HS-27A (cell line): Measurements from ENCODE around the gene ZNF12.
"Not testable (repeated sequence)": the region's sequence is repeated elsewhere in the genome, so short reads cannot be mapped to it uniquely, and the experiment has no call there.

Experiments used
- DNase-seq: peaks from one replicate; pipeline ENCODE4 v3.0.0-alpha.2; 2012; ENCODE audit warnings: low read depth, missing footprints

ZNF12 gene

GRCh38 chr7:6691609-6692106, 15.1 kb downstream of the ZNF12 start:
- DNase-seq: no peak

- no peak for DNase-seq
Measured at GRCh38 chr7:6691103-6691502, 15.6 kb downstream of the ZNF12 start.

DNA sequence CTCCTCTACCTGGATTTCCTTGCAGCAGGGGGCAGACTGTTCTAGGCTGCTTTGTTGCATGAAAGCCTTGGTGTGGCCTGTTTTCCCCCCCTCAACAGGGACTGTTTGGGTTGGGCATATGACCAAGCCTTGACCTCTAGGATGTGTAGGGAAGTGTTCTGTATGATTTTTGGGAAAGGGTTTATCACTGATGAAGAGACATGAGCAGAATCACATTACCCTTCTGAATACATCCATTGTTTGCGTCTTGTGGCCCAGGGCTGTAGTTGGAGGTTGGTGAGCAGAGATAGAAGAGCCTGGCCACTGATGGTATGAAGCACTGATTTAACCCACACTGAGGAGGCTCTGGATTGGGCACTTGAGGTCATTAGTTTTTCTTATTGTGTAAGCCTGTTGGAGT, 26.6 kb downstream of the ZNF12 start:
- no peak for DNase-seq

DNA sequence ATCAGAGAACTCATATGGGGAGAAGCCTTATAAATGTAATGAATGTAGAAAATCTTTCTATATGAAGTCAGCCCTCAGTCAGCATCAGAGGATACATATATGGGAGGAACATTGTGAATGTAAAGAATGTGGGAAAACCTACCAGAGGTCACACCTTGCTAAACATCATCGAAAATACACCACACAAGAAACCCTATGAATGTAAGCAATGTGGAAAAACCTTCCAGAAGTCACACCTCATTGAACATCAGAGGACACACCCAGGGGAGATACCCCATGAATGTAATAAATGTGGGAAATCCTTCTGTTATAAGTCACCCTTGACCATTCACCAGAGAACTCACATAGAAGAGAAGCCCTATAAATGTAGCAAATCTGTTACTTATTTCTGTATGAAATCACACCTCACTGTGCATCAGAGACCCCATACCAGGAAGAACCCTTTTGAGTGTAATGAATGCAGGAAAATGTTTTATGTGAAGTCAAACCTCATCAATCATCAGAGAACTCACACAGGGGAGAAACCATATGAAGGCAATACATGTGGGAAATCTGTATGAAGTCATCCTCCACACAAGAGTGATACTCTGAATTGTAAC, 30.8 kb downstream of the ZNF12 start:
- no peak for DNase-seq

DNA sequence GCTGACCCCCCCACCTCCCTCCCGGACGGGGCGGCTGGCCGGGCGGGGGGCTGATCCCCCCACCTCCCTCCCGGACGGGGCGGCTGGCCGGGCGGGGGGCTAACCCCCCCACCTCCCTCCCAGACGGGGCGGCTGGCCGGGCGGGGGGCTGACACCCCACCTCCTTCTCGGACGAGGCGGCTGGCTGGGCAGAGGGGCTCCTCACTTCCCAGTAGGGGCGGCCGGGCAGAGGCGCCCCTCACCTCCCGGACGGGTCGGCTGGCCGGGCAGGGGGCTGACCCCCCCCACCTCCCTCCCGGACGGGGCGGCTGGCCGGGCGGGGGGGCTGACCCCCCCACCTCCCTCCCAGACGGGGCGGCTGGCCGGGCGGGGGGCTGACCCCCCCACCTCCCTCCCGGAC, 35.9 kb downstream of the ZNF12 start:
- DNase-seq: not testable (repeated sequence)

DNA sequence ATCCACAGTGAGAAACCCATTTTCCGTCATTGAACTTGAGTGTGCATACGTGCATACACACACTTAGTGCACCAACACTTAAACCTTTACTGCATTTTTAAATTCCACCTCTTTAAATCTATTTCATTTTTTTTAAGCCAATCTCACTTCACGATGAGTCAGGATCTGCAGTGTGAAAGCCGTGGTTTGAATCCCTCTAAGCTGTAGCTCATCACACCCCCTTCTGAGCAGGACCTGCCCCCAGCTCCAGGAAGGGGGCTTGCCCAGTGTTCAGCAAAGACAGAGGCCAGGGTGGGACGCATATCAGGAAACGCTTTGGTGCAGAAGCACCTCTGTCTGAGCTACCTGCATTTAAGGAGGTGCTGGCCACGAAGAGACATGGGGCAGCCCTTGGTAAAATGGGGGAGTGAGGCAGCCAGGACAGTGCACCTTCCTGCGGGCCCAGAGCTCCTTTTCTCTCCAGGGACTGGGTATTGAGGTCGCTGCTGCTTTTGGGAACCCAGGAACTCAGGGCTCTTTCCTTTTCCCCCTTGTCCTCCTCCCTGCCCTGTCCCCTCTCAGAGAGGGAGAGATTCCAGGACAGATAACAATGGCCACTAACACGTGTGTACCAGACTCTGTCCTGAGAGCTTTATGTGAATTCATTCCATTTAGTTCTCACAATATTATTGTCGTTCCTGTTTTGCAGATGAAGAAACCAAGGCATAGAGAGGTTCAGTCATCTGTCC, 48.0 kb downstream of the ZNF12 start:
- DNase-seq: no peak

GRCh38 chr7:6656413-6656812, 50.3 kb downstream of the ZNF12 start:
- no peak for DNase-seq

DNA sequence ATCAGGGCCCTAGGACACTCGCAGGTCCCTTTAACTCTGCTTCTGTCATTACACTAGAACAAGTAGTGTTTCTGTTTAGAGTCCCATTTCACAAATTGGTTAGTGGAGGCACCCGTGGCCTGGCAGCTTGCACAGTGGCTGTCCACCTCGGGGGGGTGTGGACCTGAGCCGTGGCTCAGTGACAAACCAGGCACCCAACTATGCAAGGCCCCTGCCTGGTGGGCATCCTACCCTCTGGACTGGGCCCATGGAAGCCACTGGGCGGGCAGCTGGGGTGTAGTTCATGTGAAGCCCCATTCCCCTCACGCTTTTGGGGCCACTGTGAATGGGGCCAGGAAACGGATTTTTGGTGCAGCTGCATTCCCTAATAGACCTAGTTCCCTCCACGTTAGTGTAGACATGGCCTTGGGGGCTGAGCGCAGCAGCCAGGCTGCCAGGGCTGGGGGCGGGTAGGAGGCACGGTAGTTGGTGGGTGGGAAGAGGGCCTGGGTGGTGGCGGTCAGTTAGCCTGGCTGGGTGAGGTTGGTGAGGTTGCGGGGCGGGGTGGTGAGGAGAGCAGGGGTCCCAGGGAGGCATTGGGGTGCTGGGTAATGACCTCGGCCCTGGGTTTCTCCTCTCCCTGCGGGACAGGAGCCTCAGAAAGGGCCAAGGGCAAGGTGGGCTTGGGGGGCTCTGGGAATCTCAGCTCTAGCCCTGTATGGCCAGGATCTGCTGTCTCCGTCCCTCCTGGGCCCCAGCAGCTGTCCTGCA, 50.9 kb downstream of the ZNF12 start:
- DNase-seq: no peak

GRCh38 chr7:6654842-6655610, 51.7 kb downstream of the ZNF12 start:
- DNase-seq: no peak

DNA sequence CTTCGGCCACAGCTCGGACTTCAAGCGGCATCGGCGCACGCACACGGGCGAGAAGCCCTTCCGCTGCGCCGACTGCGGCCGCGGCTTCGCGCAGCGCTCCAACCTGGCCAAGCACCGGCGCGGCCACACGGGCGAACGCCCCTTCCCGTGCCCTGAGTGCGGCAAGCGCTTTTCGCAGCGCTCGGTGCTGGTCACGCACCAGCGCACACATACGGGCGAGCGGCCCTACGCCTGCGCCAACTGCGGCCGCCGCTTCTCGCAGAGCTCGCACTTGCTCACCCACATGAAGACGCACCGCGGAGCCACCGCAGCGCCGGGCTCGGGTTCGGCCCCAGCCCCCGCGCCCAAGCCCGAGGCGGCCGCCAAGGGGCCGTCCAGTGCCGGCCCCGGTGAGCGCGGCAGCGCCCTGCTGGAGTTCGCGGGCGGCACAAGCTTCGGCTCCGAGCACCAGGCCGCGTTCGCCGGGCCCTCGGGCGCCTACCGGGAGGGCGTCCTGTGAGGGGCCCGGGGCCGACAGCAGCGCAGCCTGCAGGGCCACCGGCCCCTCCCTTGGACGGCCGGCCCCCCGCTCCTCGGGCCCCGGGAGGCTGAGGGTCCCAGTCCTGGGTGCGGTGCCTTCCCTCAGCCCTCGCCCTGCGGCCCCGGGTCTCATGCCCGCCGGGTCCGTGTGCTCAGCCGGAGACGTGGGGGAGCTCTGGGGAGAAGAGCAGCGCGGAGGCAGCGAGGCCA, 52.5 kb downstream of the ZNF12 start:
- no peak for DNase-seq

DNA sequence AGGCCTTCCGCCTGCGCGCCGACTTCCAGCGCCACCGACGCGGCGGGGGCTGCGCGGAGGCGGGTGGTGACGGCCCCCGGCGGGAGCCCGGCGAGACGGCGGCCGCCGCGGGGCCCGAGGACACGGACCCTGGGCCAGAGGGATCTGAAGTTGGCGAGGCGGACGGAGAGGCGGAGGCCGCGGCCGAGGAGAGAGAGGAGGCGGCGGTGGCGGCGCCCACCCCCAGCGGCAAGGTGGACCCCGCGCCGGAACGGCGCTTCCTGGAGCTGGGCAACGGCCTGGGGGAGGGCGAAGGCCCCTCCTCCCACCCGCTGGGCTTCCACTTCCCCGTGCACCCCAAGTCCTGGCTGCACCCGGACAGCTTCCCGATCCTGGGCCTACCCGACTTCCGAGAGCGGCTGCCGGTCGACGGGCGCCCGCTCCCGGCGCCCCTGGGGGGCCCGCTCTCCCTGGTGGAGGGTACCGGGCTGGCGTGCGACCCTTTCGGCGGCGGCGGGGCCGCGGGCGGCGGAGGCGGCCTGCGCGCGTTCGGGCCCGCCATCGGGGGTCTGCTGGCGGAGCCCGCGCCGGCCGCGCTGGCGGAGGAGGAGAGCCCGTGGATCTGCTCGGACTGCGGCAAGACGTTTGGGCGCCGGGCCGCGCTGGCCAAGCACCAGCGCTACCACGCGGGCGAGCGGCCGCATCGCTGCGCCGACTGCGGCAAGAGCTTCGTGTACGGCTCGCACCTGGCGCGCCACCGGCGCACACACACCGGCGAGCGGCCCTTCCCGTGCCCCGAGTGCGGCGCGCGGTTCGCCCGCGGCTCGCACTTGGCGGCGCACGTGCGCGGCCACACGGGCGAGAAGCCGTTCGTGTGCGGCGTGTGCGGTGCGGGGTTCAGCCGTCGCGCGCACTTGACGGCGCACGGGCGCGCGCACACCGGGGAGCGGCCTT, 53.4 kb downstream of the ZNF12 start:
- no peak for DNase-seq

- no peak for DNase-seq
Measured at GRCh38 chr7:6652446-6653011, 54.2 kb downstream of the ZNF12 start.

GRCh38 chr7:6651851-6652445, 54.8 kb downstream of the ZNF12 start:
- no peak for DNase-seq

GRCh38 chr7:6650521-6651011, 56.2 kb downstream of the ZNF12 start:
- no peak for DNase-seq

DNA sequence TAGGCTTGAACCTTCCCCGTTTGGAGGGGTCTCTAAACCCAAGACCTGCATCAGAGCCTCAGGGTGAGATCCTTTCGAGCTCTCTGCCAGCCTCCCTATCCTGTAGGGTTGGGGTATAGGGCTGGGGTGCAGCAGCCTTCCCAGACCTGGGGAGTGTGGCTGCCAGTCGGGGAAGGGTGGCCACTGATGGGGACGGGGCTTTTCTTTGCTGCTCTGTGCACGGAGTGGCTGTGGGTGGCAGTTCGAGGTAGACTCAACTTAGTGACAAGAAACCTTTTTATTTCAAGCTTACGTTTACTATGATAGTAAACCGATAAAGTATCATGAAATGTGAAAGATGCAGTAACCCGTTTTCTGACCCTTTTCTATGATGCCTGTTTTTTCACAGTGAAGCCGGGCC, 56.7 kb downstream of the ZNF12 start:
- DNase-seq: no peak

- DNase-seq: no peak
Measured at GRCh38 chr7:6649241-6649961, 57.3 kb downstream of the ZNF12 start.

DNA sequence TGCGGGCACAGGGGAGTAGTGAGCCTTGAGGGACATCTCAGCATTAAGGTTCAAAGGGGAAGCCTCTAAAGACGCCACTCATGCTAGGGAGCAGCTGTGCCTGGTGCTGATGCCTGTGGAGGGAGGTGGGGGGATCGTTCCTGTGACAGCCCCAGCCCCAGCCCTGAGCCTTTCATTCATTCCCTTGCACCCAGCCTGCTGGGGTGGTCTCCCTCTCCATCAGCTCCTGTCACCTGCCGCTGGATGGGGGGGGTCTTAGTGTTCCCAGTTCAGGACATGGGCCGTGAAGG, 58.0 kb downstream of the ZNF12 start:
- DNase-seq: no peak

GRCh38 chr7:6648066-6648814, 58.5 kb downstream of the ZNF12 start:
- DNase-seq: no peak
